H9 (cell line): ENCODE results near the gene DPEP3. TPM values are rescaled to one million over a fixed set of nuclear protein-coding genes. Genes with fewer than 3 reads are reported as not detected.

Source experiments
- DNase-seq: peaks from one replicate; pipeline ENCODE4 v3.0.0-alpha.2; 2017
- H2AFZ ChIP-seq: one replicate; pipeline ENCODE4 v1.6.1; 2013; ENCODE audit warnings: mild to moderate bottlenecking, low read length, control low read depth, moderate library complexity
- H2AK5ac ChIP-seq: 2 replicates; pipeline ENCODE4 v1.6.1; 2013; ENCODE audit warnings: low read length, control low read depth, mixed read lengths; ENCODE audit not compliant: insufficient read length
- H2BK120ac ChIP-seq: one replicate; pipeline ENCODE4 v1.6.1; 2013; ENCODE audit warnings: low read depth, mild to moderate bottlenecking, low read length, control low read depth, inconsistent platforms; ENCODE audit not compliant: poor library complexity, severe bottlenecking
- H2BK12ac ChIP-seq: 2 replicates; pipeline ENCODE4 v1.6.1; 2013; ENCODE audit warnings: low read length, control low read depth, mixed read lengths, low read depth; ENCODE audit not compliant: insufficient read length
- H2BK15ac ChIP-seq: 2 replicates; pipeline ENCODE4 v1.6.1; 2013; ENCODE audit warnings: low read depth, low read length, control low read depth
- H2BK20ac ChIP-seq: one replicate; pipeline ENCODE4 v1.6.1; 2013; ENCODE audit warnings: low read depth, mild to moderate bottlenecking, low read length, control low read depth, inconsistent platforms; ENCODE audit not compliant: poor library complexity, severe bottlenecking
- H2BK5ac ChIP-seq: 2 replicates; pipeline ENCODE4 v1.6.1; 2013; ENCODE audit warnings: low read length, control low read depth, mixed read lengths; ENCODE audit not compliant: insufficient read length
- H3K14ac ChIP-seq: 2 replicates; pipeline ENCODE4 v1.6.1; 2013; ENCODE audit warnings: low read length, control low read depth; ENCODE audit not compliant: insufficient read depth
- H3K18ac ChIP-seq: 2 replicates; pipeline ENCODE4 v1.6.1; 2013; ENCODE audit warnings: low read depth, mild to moderate bottlenecking, mixed read lengths, low read length, control low read depth; ENCODE audit not compliant: insufficient read length
- H3K23ac ChIP-seq: 2 replicates; pipeline ENCODE4 v1.6.1; 2013; ENCODE audit warnings: low read length, control low read depth, mixed read lengths, low read depth; ENCODE audit not compliant: insufficient read length
- H3K23me2 ChIP-seq: 2 replicates; pipeline ENCODE4 v1.6.1; 2013; ENCODE audit warnings: low read depth, mild to moderate bottlenecking, mixed read lengths, low read length, control low read depth; ENCODE audit not compliant: insufficient read length, poor library complexity, severe bottlenecking
- H3K27ac ChIP-seq: 2 replicates; pipeline ENCODE4 v1.5.1; 2013; ENCODE audit warnings: low read length, control low read depth, mixed read lengths, low read depth; ENCODE audit not compliant: insufficient read length
- H3K27me3 ChIP-seq: 2 replicates; pipeline ENCODE4 v1.6.1; 2013; ENCODE audit warnings: low read length, control low read depth, inconsistent platforms; ENCODE audit not compliant: insufficient read depth
- H3K4ac ChIP-seq: 2 replicates; pipeline ENCODE4 v1.6.1; 2013; ENCODE audit warnings: low read depth, mild to moderate bottlenecking, control low read depth, inconsistent platforms, low read length, moderate library complexity
- H3K4me1 ChIP-seq: 2 replicates; pipeline ENCODE4 v1.6.1; 2013; ENCODE audit warnings: low read length, control low read depth, inconsistent platforms; ENCODE audit not compliant: insufficient read depth
- H3K4me2 ChIP-seq: 2 replicates; pipeline ENCODE4 v1.6.1; 2013; ENCODE audit warnings: low read length, control low read depth, mixed read lengths; ENCODE audit not compliant: insufficient read length, insufficient read depth
- H3K56ac ChIP-seq: 2 replicates; pipeline ENCODE4 v1.6.1; 2013; ENCODE audit warnings: low read depth, mild to moderate bottlenecking, mixed read lengths, low read length, control low read depth; ENCODE audit not compliant: insufficient read length
- H3K79me1 ChIP-seq: 2 replicates; pipeline ENCODE4 v1.6.1; 2013; ENCODE audit warnings: low read depth, mild to moderate bottlenecking, moderate library complexity, low read length, control low read depth, inconsistent platforms; ENCODE audit not compliant: insufficient read depth, poor library complexity, severe bottlenecking
- H3K79me2 ChIP-seq: 2 replicates; pipeline ENCODE4 v1.6.1; 2013; ENCODE audit warnings: low read length, control low read depth, inconsistent platforms; ENCODE audit not compliant: insufficient read depth
- H3K9ac ChIP-seq: 2 replicates; pipeline ENCODE4 v1.6.1; 2013; ENCODE audit warnings: low read length, control low read depth, mixed read lengths; ENCODE audit not compliant: insufficient read length; ENCODE audit errors: extremely low read depth
- H3K9me3 ChIP-seq: one replicate; pipeline ENCODE4 v1.6.1; 2013; ENCODE audit warnings: low read depth, low read length, inconsistent platforms; ENCODE audit not compliant: control insufficient read depth
- H3T11ph ChIP-seq: one replicate; pipeline ENCODE4 v1.6.1; 2013; ENCODE audit warnings: mild to moderate bottlenecking, low read length, control low read depth, inconsistent platforms
- H4K20me1 ChIP-seq: one replicate; pipeline ENCODE4 v1.6.1; 2013; ENCODE audit not compliant: control insufficient read depth, insufficient read length, insufficient read depth
- H4K5ac ChIP-seq: 2 replicates; pipeline ENCODE4 v1.6.1; 2013; ENCODE audit warnings: low read depth, mild to moderate bottlenecking, mixed read lengths, low read length, control low read depth; ENCODE audit not compliant: insufficient read length
- H4K8ac ChIP-seq: replicated peaks from 2 replicates; pipeline ENCODE4 v1.6.1; 2013; ENCODE audit warnings: low read length, control low read depth, mixed read lengths, low read depth; ENCODE audit not compliant: insufficient read length
- H4K91ac ChIP-seq: 2 replicates; pipeline ENCODE4 v1.6.1; 2013; ENCODE audit warnings: low read depth, mild to moderate bottlenecking, moderate library complexity, mixed read lengths, low read length, control low read depth; ENCODE audit not compliant: insufficient read length
- H3K27ac Mint-ChIP-seq, 3 experiments: 2 replicates in 2 of 3; 3 replicates in 1 of 3; pipeline ENCODE4 v1.8.0; 2020 to 2021; ENCODE audit warnings: mixed read lengths in 3 of 3, mild to moderate bottlenecking in 1 of 3, moderate library complexity in 1 of 3
- H3K27me3 Mint-ChIP-seq: 2 replicates; pipeline ENCODE4 v1.8.0; 2021; ENCODE audit warnings: low read depth, mild to moderate bottlenecking, moderate library complexity, mixed read lengths
- H3K36me3 Mint-ChIP-seq, 3 experiments: 2 replicates in 2 of 3; 3 replicates in 1 of 3; pipeline ENCODE4 v1.8.0; 2020 to 2021; ENCODE audit warnings: low read depth in 3 of 3, mixed read lengths in 3 of 3; ENCODE audit not compliant: insufficient read depth in 1 of 3
- H3K4me1 Mint-ChIP-seq, 2 experiments: 2 replicates each; pipeline ENCODE4 v1.8.0; 2020; ENCODE audit warnings: mixed read lengths in 2 of 2
- H3K4me3 Mint-ChIP-seq, 2 experiments: 2 replicates in 1 of 2; 3 replicates in 1 of 2; pipeline ENCODE4 v1.8.0; 2020 to 2021; ENCODE audit warnings: mild to moderate bottlenecking in 2 of 2, mixed read lengths in 2 of 2, moderate library complexity in 1 of 2
- H3K9me3 Mint-ChIP-seq, 2 experiments: 2 replicates in 1 of 2; 3 replicates in 1 of 2; pipeline ENCODE4 v1.8.0; 2020; ENCODE audit warnings: mild to moderate bottlenecking in 2 of 2, mixed read lengths in 2 of 2, moderate library complexity in 1 of 2
- CTCF ChIP-seq: fragments of 200-600 bp; sonication (generic); conservative IDR thresholded peaks from 3 replicates; pipeline ENCODE4 v1.8.0; 2021; ENCODE audit warnings: antibody characterized with exemption, mild to moderate bottlenecking
- WGBS: extraction: QIAGEN DNeasy Blood & Tissue Kit; methylation state at CpG from one replicate; pipeline ENCODE4 v1.1.7; 2013; ENCODE audit warnings: missing lambda C conversion rate, low lambda C conversion rate, mixed read lengths; ENCODE audit not compliant: insufficient read length; ENCODE audit errors: extremely low coverage; 5-methylcytosine and 5-hydroxymethylcytosine counted together
- total RNA-seq: library from RNA; stranded (reverse); gene quantifications from 2 replicates; pipeline ENCODE4 v1.2.1, GENCODE V29; 2021

Gene DPEP3
- total RNA-seq, 1 experiment from 2014 or later, result 0.68 TPM

- Histone ChIP-seq H3K4ac (no peak overlapping the region), H3K79me2 (no peaks in the 10 kb centered on the region), H2BK5ac (no peak overlapping the region), H4K8ac (no peak overlapping the region), H3K23ac (no peak overlapping the region), H4K5ac (no peak overlapping the region), H2BK12ac (no peak overlapping the region), H3K4me2 (peak overlapping the region; percentile 30), H2AFZ (no peak overlapping the region), H4K91ac (no peak overlapping the region), H3K27me3 (no peaks in the 10 kb centered on the region), H3K9me3 (no peaks in the 10 kb centered on the region), H4K20me1 (no peaks in the 10 kb centered on the region), H3K79me1 (no peaks in the 10 kb centered on the region), H3K27ac (no peak overlapping the region), H3K14ac (peak overlapping the region; percentile 10; the same call in 1 of the 2 replicates), H3T11ph (no peak overlapping the region), H2BK15ac (no peak overlapping the region), H3K18ac (no peak overlapping the region), H3K4me1 (peaks cover 3% of the 10 kb centered on the region; the same call in 1 of the 2 replicates), H3K23me2 (peaks cover 18% of the 10 kb centered on the region), H3K9ac (peak overlapping the region; percentile 29), H2AK5ac (no peak overlapping the region), H2BK120ac (no peak overlapping the region), H2BK20ac (no peak overlapping the region), H3K56ac (no peak overlapping the region)
- Mint-ChIP-seq H3K27me3 (peaks cover 10% of the 10 kb centered on the region), H3K4me3 (peak overlapping the region; percentile 98 to 100), H3K36me3 (peaks cover 10 to 42% (median 14%) of the 10 kb centered on the region in 3 experiments), H3K27ac (peak overlapping the region in 2 of 3 experiments; percentile 45 to 94; a peak in 2 of 7 replicates), H3K4me1 (peaks cover 20 to 23% of the 10 kb centered on the region in 2 experiments), H3K9me3 (peaks cover 0 to 2% of the 10 kb centered on the region in 2 experiments; a peak in 2 of 5 replicates)
- no peak for TF ChIP-seq CTCF
- no peak for DNase-seq
- no CpG with 5 or more reads among the region's 13 CpGs for WGBS
Observed at GRCh38 chr16:67934306-67935100, 45.8 kb downstream of the DPEP3 start.
